ENCODE data around the gene CUEDC2. TPM values are rescaled to one million over a fixed set of nuclear protein-coding genes. Genes with fewer than 3 reads are reported as not detected.
A peak's percentile ranks its signal among the peaks of the same experiment; 100 is the strongest.

The CUEDC2 gene
- polyA plus RNA-seq, 1 donor from 2014 or later, result 169 TPM

GRCh38 chr10:102418622-102419268 is 13.6 kb downstream of the CUEDC2 start, which contains the start of gene PSD:
Gene PSD (minus strand): TSS chr10:102418785. CDS start chr10:102417038, 1,747 bp downstream.
- TF ChIP-seq RAD21 (conservative IDR thresholded peaks at IDR 0.05), result no peak
- TF ChIP-seq REST (IDR thresholded peaks at IDR 0.05; ENCODE audit: borderline replicate concordance), result peak; percentile 34
- TF ChIP-seq SMC3 (conservative IDR thresholded peaks at IDR 0.05; ENCODE audit: poor library complexity), result no peak
- TF ChIP-seq MXI1 (conservative IDR thresholded peaks at IDR 0.05; ENCODE audit: poor library complexity, severe bottlenecking), result peak; percentile 80
- TF ChIP-seq POLR2AphosphoS5 (IDR thresholded peaks at IDR 0.05), result peak; percentile 67
- H3K36me3 ChIP-seq (ENCODE audit: insufficient read depth, low read length), result no peaks in the 10 kb centered on the region
- peaks cover 5% of the 10 kb centered on the region for H3K79me2 ChIP-seq (replicated peaks; ENCODE audit: insufficient read depth, low read length)
- H2AFZ ChIP-seq (ENCODE audit: low read depth, low read length), result peak within 1 kb of the TSS; percentile 63
- H3K27me3 ChIP-seq (ENCODE audit: insufficient read depth, low read depth, low read length), result no peaks in the 10 kb centered on the region
- H3F3A ChIP-seq (ENCODE audit: insufficient read depth, low read length, poor library complexity, severe bottlenecking), result peaks cover 6% of the 10 kb centered on the region
- H3K4me3 ChIP-seq (ENCODE audit: low read length), result peak within 1 kb of the TSS; percentile 97
- no peaks in the 10 kb centered on the region for H3K9me3 ChIP-seq (ENCODE audit: low read length)
- peak within 1 kb of the TSS; percentile 93 for H3K27ac ChIP-seq (ENCODE audit: low read length)
- H3K4me2 ChIP-seq (ENCODE audit: low read length), result peak within 1 kb of the TSS; percentile 98
- no peaks in the 10 kb centered on the region for H3K9me2 ChIP-seq (ENCODE audit: insufficient read depth, low read length)
- H3K9ac ChIP-seq (ENCODE audit: low read length), result peak within 1 kb of the TSS; percentile 84
- H4K20me1 ChIP-seq (ENCODE audit: insufficient read depth), result no peaks in the 10 kb centered on the region

- TF ChIP-seq TAF1 (IDR thresholded peaks at IDR 0.05; ENCODE audit: low read depth), result no peak
- no peak for TF ChIP-seq RAD21 (conservative IDR thresholded peaks at IDR 0.05)
- no peak for TF ChIP-seq CTCF (IDR thresholded peaks at IDR 0.05; ENCODE audit: poor library complexity, severe bottlenecking)
- no peak for TF ChIP-seq EP300 (conservative IDR thresholded peaks at IDR 0.05; ENCODE audit: poor library complexity, severe bottlenecking)
- no peak for TF ChIP-seq MXI1 (conservative IDR thresholded peaks at IDR 0.05; ENCODE audit: poor library complexity, severe bottlenecking)
- no peak for TF ChIP-seq SMC3 (conservative IDR thresholded peaks at IDR 0.05; ENCODE audit: poor library complexity)
- TF ChIP-seq POLR2AphosphoS5 (IDR thresholded peaks at IDR 0.05), result no peak
- no peak for TF ChIP-seq EZH2 (IDR thresholded peaks at IDR 0.05; ENCODE audit: borderline replicate concordance, insufficient read depth, low read length, poor library complexity, severe bottlenecking)
- no peak for TF ChIP-seq REST (IDR thresholded peaks at IDR 0.05; ENCODE audit: borderline replicate concordance)
- H3F3A ChIP-seq (ENCODE audit: insufficient read depth, low read length, poor library complexity, severe bottlenecking), result peaks cover 6% of the 10 kb centered on the region
- H3K9me3 ChIP-seq (ENCODE audit: low read length), result no peaks in the 10 kb centered on the region
- H3K9me2 ChIP-seq (ENCODE audit: insufficient read depth, low read length), result no peaks in the 10 kb centered on the region
- no peaks in the 10 kb centered on the region for H3K27me3 ChIP-seq (ENCODE audit: insufficient read depth, low read depth, low read length)
- peak overlapping the region; percentile 97 for H3K4me3 ChIP-seq (ENCODE audit: low read length)
- peaks cover 14% of the 10 kb centered on the region for H3K79me2 ChIP-seq (replicated peaks; ENCODE audit: insufficient read depth, low read length)
- H3K27ac ChIP-seq (ENCODE audit: low read length), result no peak overlapping the region
- H4K20me1 ChIP-seq (ENCODE audit: insufficient read depth), result no peaks in the 10 kb centered on the region
- H2AFZ ChIP-seq (ENCODE audit: low read depth, low read length), result no peak overlapping the region
- no peaks in the 10 kb centered on the region for H3K36me3 ChIP-seq (ENCODE audit: insufficient read depth, low read length)
- H3K4me2 ChIP-seq (ENCODE audit: low read length), result no peak overlapping the region
- no peak overlapping the region for H3K9ac ChIP-seq (ENCODE audit: low read length)
Observed at GRCh38 chr10:102416695-102417094, 15.7 kb downstream of the CUEDC2 start.

All from neural cell (in vitro differentiated cells).